ENCODE results near the gene JMJD1C. TPM values are rescaled to one million over a fixed set of nuclear protein-coding genes. Genes with fewer than 3 reads are reported as not detected.
A peak's percentile ranks its signal among the peaks of the same experiment; 100 is the strongest.

JMJD1C gene
- total and polyA plus RNA-seq, 10 of the 15 experiments (the other 5 are each of a cell fraction or from before 2014, with no cell fraction given), result 31.2 to 83.3 (median 49.5) TPM

DNA sequence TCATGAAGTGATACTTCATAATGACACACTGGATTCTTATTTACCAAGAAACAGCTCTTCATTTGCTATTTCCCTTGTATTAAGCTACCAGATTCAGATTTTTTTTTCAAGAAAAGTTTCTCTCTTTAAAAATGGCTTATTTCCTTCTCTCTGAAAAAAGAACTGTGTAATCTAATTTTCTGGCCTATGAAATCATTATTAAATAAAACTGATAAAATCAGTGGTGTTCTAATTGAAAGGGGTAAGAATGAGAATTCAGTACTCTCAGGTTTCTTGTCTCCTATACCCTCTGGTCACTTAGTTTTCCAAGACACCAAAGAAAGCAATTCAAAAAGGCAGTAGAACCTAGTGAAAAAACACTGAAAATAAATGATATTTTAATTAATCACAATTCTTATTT is 10.3 kb downstream of the JMJD1C start (continued):
- TF ChIP-seq, protein P1, sequence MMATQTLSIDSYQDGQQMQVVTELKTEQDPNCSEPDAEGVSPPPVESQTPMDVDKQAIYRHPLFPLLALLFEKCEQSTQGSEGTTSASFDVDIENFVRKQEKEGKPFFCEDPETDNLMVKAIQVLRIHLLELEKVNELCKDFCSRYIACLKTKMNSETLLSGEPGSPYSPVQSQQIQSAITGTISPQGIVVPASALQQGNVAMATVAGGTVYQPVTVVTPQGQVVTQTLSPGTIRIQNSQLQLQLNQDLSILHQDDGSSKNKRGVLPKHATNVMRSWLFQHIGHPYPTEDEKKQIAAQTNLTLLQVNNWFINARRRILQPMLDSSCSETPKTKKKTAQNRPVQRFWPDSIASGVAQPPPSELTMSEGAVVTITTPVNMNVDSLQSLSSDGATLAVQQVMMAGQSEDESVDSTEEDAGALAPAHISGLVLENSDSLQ (IDR thresholded peaks at IDR 0.05), result no peak
- TF ChIP-seq NFYA (IDR thresholded peaks at IDR 0.05; ENCODE audit: borderline replicate concordance, low read depth, low read length) (no peak), PML (IDR thresholded peaks at IDR 0.05; ENCODE audit: low read length) (no peak), RBBP5 (conservative IDR thresholded peaks at IDR 0.05) (no peak)

DNA sequence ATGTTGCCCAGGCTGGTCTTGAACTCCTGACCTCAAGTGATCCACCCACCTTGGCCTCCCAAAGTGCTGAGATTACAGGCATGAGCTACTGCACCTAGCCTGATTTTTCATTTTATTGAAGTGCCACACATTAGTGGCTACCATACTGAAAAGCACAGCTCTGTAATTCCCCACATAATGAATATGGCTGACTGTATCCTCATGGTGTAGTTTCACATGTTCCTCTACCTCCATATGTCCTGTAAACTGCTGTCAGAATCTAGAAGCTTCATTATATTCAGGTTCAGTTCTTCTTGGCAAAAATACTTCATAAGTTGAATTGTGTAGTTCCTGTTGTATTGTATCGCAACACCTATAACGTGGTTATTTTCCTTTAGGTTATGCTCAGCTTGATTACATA is 11.1 kb downstream of the JMJD1C start:
- TF ChIP-seq, protein P2, sequence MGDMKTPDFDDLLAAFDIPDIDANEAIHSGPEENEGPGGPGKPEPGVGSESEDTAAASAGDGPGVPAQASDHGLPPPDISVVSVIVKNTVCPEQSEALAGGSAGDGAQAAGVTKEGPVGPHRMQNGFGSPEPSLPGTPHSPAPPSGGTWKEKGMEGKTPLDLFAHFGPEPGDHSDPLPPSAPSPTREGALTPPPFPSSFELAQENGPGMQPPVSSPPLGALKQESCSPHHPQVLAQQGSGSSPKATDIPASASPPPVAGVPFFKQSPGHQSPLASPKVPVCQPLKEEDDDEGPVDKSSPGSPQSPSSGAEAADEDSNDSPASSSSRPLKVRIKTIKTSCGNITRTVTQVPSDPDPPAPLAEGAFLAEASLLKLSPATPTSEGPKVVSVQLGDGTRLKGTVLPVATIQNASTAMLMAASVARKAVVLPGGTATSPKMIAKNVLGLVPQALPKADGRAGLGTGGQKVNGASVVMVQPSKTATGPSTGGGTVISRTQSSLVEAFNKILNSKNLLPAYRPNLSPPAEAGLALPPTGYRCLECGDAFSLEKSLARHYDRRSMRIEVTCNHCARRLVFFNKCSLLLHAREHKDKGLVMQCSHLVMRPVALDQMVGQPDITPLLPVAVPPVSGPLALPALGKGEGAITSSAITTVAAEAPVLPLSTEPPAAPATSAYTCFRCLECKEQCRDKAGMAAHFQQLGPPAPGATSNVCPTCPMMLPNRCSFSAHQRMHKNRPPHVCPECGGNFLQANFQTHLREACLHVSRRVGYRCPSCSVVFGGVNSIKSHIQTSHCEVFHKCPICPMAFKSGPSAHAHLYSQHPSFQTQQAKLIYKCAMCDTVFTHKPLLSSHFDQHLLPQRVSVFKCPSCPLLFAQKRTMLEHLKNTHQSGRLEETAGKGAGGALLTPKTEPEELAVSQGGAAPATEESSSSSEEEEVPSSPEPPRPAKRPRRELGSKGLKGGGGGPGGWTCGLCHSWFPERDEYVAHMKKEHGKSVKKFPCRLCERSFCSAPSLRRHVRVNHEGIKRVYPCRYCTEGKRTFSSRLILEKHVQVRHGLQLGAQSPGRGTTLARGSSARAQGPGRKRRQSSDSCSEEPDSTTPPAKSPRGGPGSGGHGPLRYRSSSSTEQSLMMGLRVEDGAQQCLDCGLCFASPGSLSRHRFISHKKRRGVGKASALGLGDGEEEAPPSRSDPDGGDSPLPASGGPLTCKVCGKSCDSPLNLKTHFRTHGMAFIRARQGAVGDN (IDR thresholded peaks at IDR 0.05), result no peak
- TF ChIP-seq TARDBP (IDR thresholded peaks at IDR 0.05; ENCODE audit: borderline replicate concordance) (no peak), PAX5 (IDR thresholded peaks at IDR 0.05; ENCODE audit: borderline replicate concordance, low read depth, low read length) (no peak), RBBP5 (conservative IDR thresholded peaks at IDR 0.05) (no peak), CBX5 (IDR thresholded peaks at IDR 0.05; ENCODE audit: low read depth) (no peak), TCF12 (IDR thresholded peaks at IDR 0.05; ENCODE audit: low read depth, low read length) (no peak)
- H3K4me2 ChIP-seq (ENCODE audit: control insufficient read depth, insufficient read depth), result no peak overlapping the region
- H3K9me3 ChIP-seq (replicated peaks; ENCODE audit: control insufficient read depth, insufficient read depth, low read length), result no peaks in the 10 kb centered on the region; the same call in 2 of the 3 replicates
- ATAC-seq (no peak), DNase-seq (ENCODE audit: low read depth, low spot score) (no peak), FAIRE-seq (no peak)
- no peak overlapping the region for H2AFZ ChIP-seq (ENCODE audit: control insufficient read depth, low read depth, low read length)
- CTCF ChIA-PET, result interaction anchor here (0.6 to 0.8 kb wide), 2 partner anchors 237 to 921 kb away, joined by 4 read pairs; no protein-coding TSS in a partner anchor
- 80% methylated on average over 2 of the region's 2 CpGs for WGBS (ENCODE audit: insufficient coverage, insufficient replicate concordance, low lambda C conversion rate, missing lambda C conversion rate)
- POLR2A ChIA-PET, result interaction anchor here (0.6 to 0.9 kb wide), 2 partner anchors 9 to 79 kb away, joined by 3 read pairs; no protein-coding TSS in a partner anchor
- H3K27ac ChIP-seq (ENCODE audit: control insufficient read depth, insufficient read depth), result no peak overlapping the region
- no peaks in the 10 kb centered on the region; a peak in 2 of 4 replicates for H3K36me3 ChIP-seq (ENCODE audit: control insufficient read depth in 2 of 2, insufficient read depth in 2 of 2, low read length in 1 of 2)
- SMC1A ChIA-PET (ENCODE audit: uncharacterized antibody, unreplicated experiment), result interaction anchor here (0.7 to 1.6 kb wide), 6 partner anchors 12 to 266 kb away, joined by 3 to 7 read pairs (median 4); no protein-coding TSS in a partner anchor
- no peaks in the 10 kb centered on the region for H3K4me1 ChIP-seq (ENCODE audit: control insufficient read depth, insufficient read depth, low read length)
- no peaks in the 10 kb centered on the region for H3K27me3 ChIP-seq (replicated peaks in 1 of 2; ENCODE audit: control insufficient read depth in 2 of 2, insufficient read depth in 2 of 2, low read length in 1 of 2)
- in situ Hi-C loops (cut with MboI), result no loop called here
- BruUV-seq (replicated peaks), result TSS peak; percentile 48
- RAD21 ChIA-PET (ENCODE audit: unreplicated experiment), result interaction anchor here (1.5 kb wide), 1 partner anchor 24 kb away, joined by 3 read pairs; no protein-coding TSS in a partner anchor
- intact Hi-C loops (cut with micrococcal nuclease; ENCODE audit: unreplicated experiment), result no loop called here
- peaks cover 15% of the 10 kb centered on the region for H3K79me2 ChIP-seq (ENCODE audit: control insufficient read depth, insufficient read depth, low read length)
- no peaks in the 10 kb centered on the region for H4K20me1 ChIP-seq (ENCODE audit: control insufficient read depth, insufficient read depth)
- no peak overlapping the region for H3K4me3 ChIP-seq
- no peak overlapping the region for H3K9ac ChIP-seq (ENCODE audit: control insufficient read depth, insufficient read depth, low read length)

All from GM12878 (cell line).